Heart left ventricle (tissue), 16 donors: Measurements from ENCODE around the gene AKAP5. TPM values are rescaled to one million over a fixed set of nuclear protein-coding genes. Genes with fewer than 3 reads are reported as not detected.

Source experiments
- ATAC-seq, 4 donors: fragments of 200-7000 bp; cut with Tn5 transposase; one replicate each; pipeline ENCODE4 v1.9.1; 2020 to 2022; ENCODE audit warnings: moderate library complexity in 4 of 4, mild to moderate bottlenecking in 3 of 4, moderate number of reproducible peaks in 1 of 4
- DNase-seq, 5 donors: peaks; one replicate each; pipeline ENCODE4 v3.0.0-alpha.2; 2020
- H3K27ac ChIP-seq, 12 donors: fragments of 200-600 bp; sonication (generic) in 4 of 12; one replicate each; pipeline versions ENCODE4 v1.5.0 to v1.8.0; 2016 to 2022; ENCODE audit warnings: mild to moderate bottlenecking in 2 of 12
- H3K27me3 ChIP-seq, 9 donors: fragments of 200-600 bp; sonication (generic) in 2 of 9; one replicate each; pipeline versions ENCODE4 v1.5.1 to v1.8.0; 2016 to 2022; ENCODE audit warnings: mild to moderate bottlenecking in 3 of 9
- H3K36me3 ChIP-seq, 9 donors: fragments of 200-600 bp; sonication (generic) in 2 of 9; one replicate each; pipeline versions ENCODE4 v1.5.0 to v1.8.0; 2018 to 2022; ENCODE audit warnings: mild to moderate bottlenecking in 2 of 9
- H3K4me1 ChIP-seq, 12 donors: fragments of 200-600 bp; sonication (generic) in 4 of 12; one replicate each; pipeline versions ENCODE4 v1.5.0 to v1.8.0; 2016 to 2022; ENCODE audit warnings: mild to moderate bottlenecking in 3 of 12
- H3K4me3 ChIP-seq, 12 donors: fragments of 200-600 bp; sonication (generic) in 4 of 12; one replicate each; pipeline versions ENCODE4 v1.5.0 to v1.8.0; 2017 to 2022; ENCODE audit warnings: mild to moderate bottlenecking in 9 of 12, moderate library complexity in 4 of 12
- H3K9me3 ChIP-seq, 12 donors: fragments of 200-600 bp; sonication (generic) in 4 of 12; one replicate each; pipeline versions ENCODE4 v1.5.0 to v1.8.0; 2016 to 2022; ENCODE audit warnings: mild to moderate bottlenecking in 1 of 12
- CTCF ChIP-seq, 12 donors: fragments of 200-600 bp; sonication (generic) in 4 of 12; IDR thresholded peaks; one replicate each; pipeline versions ENCODE4 v1.5.0 to v1.8.0; 2018 to 2022; ENCODE audit warnings: antibody characterized with exemption in 12 of 12, mild to moderate bottlenecking in 5 of 12
- POLR2A ChIP-seq, 2 donors: fragments of 450-650 bp; IDR thresholded peaks; one replicate each; pipeline ENCODE4 v1.6.1; 2017; ENCODE audit warnings: antibody characterized with exemption in 2 of 2, mild to moderate bottlenecking in 2 of 2, moderate library complexity in 2 of 2
- WGBS, 4 donors: extraction: QIAGEN DNeasy Blood & Tissue Kit in 2 of 4; methylation state at CpG; one replicate each; pipeline versions ENCODE4 v1.1.5 to v1.1.7; 2013 to 2018; 5-methylcytosine and 5-hydroxymethylcytosine counted together
- intact Hi-C, 10 donors: fragments of 100-400 bp; cut with DNase I; formaldehyde crosslinking; loops; one replicate each; pipeline versions ENCODE4 v1.11.1 to v1.14.2; 2022
- polyA plus RNA-seq, 2 donors: library from polyadenylated mRNA; stranded (reverse); fragments of 200-250 nt; gene quantifications; one replicate each; pipeline ENCODE4 v1.2.3, GENCODE V29; 2013
- total RNA-seq, 9 donors: library from RNA; depleted of rRNA in 2 of 9; stranded (reverse); fragments of >200 nt in 2 of 9; fragmentation: NEBNext Ultra II Directional in 3 of 9; extraction: Animal tissue kit (Norgen Biotek cat#: 25700) in 3 of 9; gene quantifications; one replicate each; pipeline versions ENCODE4 v1.1.0 to v1.2.4, GENCODE V29; 2016 to 2023
- donor health status: ischemic (EF 13 %, LVEDD 7.1; RV severe dilation, severe dysfunction).
- donor health status: healthy with polysubstance abuse.
- donor health status: DM: no; HTN: yes; CAD: no.
- donor health status: DM: no; HTN: no; CAD: no.
- donor health status: ischemic (EF 25% LVEDD 6.9; RV normal size, moderate dysfunction).
- donor health status: ischemic (EF 25% LVEDD 5.7; RV mildly dilated, moderate dysfunction).
- donor health status: healthy.
- donor health status: DM: yes; HTN: yes; CAD: no.
- donor health status: ischemic (EF 35%, LVEDD 5.7; RV mildly dilated, moderate dysfunction).
- donor health status: nonischemic (EF 11% LVEDD 7.7; RV severe dilation, severe dysfunction).
- donor health status: DM: yes; HTN: yes; CAD: no.
- donor health status: PGD.
- donor health status: ischemic (EF 29% LVEDD 5.4; RV normal size, mild dysfunction).
- donor health status: nonischemic (EF 23%, LVEDD 6.1; RV moderate dilation, normal function).

Gene AKAP5
- total and polyA plus RNA-seq, 11 donors, result 0.08 to 0.61 (median 0.16) TPM; not detected in 1

- H3K4me3 ChIP-seq, result peak within 1 kb of the TSS; percentile 68 to 97 (median 89)
- TF ChIP-seq CTCF (IDR thresholded peaks at IDR 0.05), result peak in 1 of 12 donors; percentile 15
- TF ChIP-seq POLR2A (IDR thresholded peaks at IDR 0.05), result peak in 1 of 2 donors; percentile 90
- peak; percentile 87 to 95 (median 93) for DNase-seq
- no peaks in the 10 kb centered on the region for H3K9me3 ChIP-seq
- H3K4me1 ChIP-seq, result peaks cover 8 to 74% (median 56%) of the 10 kb centered on the region in 12 donors
- peaks cover 0 to 6% (median 0%) of the 10 kb centered on the region in 9 donors for H3K36me3 ChIP-seq
- peak within 1 kb of the TSS; percentile 96 to 100 (median 98) for H3K27ac ChIP-seq
- WGBS, 4 donors, result 0 to 1% (median 0%) methylated on average over 32 to 87 of the region's 87 CpGs
- intact Hi-C loops, result loop anchor here in 2 of 10 donors (2.0 to 10.0 kb wide), 2 partner anchors 37 to 159 kb away; partner anchors contain the start of gene HSPA2 (in 1 of the 2)
- no peaks in the 10 kb centered on the region for H3K27me3 ChIP-seq
- peak; percentile 76 to 90 (median 82) for ATAC-seq
These were observed 38.4 kb downstream of the AKAP5 start, which contains the start of gene ZBTB25 for GRCh38 chr14:64503434-64504309. Gene ZBTB25 (minus strand): TSS chr14:64503838. CDS start chr14:64490533, 13,305 bp downstream.

- H3K27ac ChIP-seq, result peak within 1 kb of the TSS; percentile 96 to 100 (median 98)
- H3K9me3 ChIP-seq, result no peaks in the 10 kb centered on the region
- peaks cover 8 to 74% (median 61%) of the 10 kb centered on the region in 12 donors for H3K4me1 ChIP-seq
- 0 to 1% (median 0%) methylated on average over 17 to 63 of the region's 63 CpGs for WGBS, 4 donors
- no peaks in the 10 kb centered on the region for H3K27me3 ChIP-seq
- H3K4me3 ChIP-seq, result peak within 1 kb of the TSS; percentile 68 to 97 (median 89)
- intact Hi-C loops, result loop anchor here in 2 of 10 donors (2.0 to 10.0 kb wide), 2 partner anchors 36 to 160 kb away; partner anchors contain the start of gene HSPA2 (in 1 of the 2)
- ATAC-seq (peak; percentile 23 to 73 (median 62)), DNase-seq (peak; percentile 85 to 94 (median 89))
- H3K36me3 ChIP-seq, result no peaks in the 10 kb centered on the region
- peak; percentile 30 to 66 for TF ChIP-seq POLR2A (IDR thresholded peaks at IDR 0.05)
- TF ChIP-seq CTCF (IDR thresholded peaks at IDR 0.05), result no peak
These were observed 39.1 kb downstream of the AKAP5 start, which contains the start of gene ZBTB1 for GRCh38 chr14:64504310-64504896. Gene ZBTB1 (plus strand): TSS chr14:64504770. CDS start chr14:64521505, 16,735 bp downstream.

GRCh38 chr14:64504897-64505794 lies 39.8 kb downstream of the AKAP5 start:
- peak; percentile 60 to 71 (median 66) for ATAC-seq
- intact Hi-C loops, result loop anchor here in 3 of 10 donors (1.0 to 10.0 kb wide), 3 partner anchors 35 to 160 kb away; partner anchors contain the start of gene HSPA2 (in 2 of the 3)

More at GRCh38 chr14:64504897-64505794, 39.8 kb downstream of the AKAP5 start:
- peak overlapping the region; percentile 96 to 100 (median 98) for H3K27ac ChIP-seq
- 0 to 1% (median 1%) methylated on average over 44 to 68 of the region's 68 CpGs for whole genome bisulfite sequencing, 4 donors
- H3K36me3 ChIP-seq, result no peaks in the 10 kb centered on the region
- H3K4me1 ChIP-seq, result peaks cover 8 to 73% (median 60%) of the 10 kb centered on the region in 12 donors
- peak; percentile 92 to 94 (median 93) for DNase-seq
- no peaks in the 10 kb centered on the region for H3K27me3 ChIP-seq
- H3K4me3 ChIP-seq, result peak overlapping the region; percentile 68 to 97 (median 89)
- no peak for TF ChIP-seq CTCF (IDR thresholded peaks at IDR 0.05)
- no peaks in the 10 kb centered on the region for H3K9me3 ChIP-seq
